ENCODE measurements around the gene AGK.

Gene AGK

GRCh38 chr7:141527076-141527475, 24.1 kb upstream of the AGK start:
- no peak for DNase-seq (ENCODE audit: low read depth)
- no peak overlapping the region for H3K4me3 ChIP-seq (ENCODE audit: low read depth, low read length)
- TF ChIP-seq POLR2A (IDR thresholded peaks at IDR 0.05; ENCODE audit: extremely low read depth, insufficient read length) (no peak), MAX (IDR thresholded peaks at IDR 0.05; ENCODE audit: low read depth, low read length) (no peak), MYC (IDR thresholded peaks at IDR 0.05; ENCODE audit: low read depth, low read length) (no peak), CTCF (IDR thresholded peaks at IDR 0.05; ENCODE audit: low read depth, low read length) (no peak)

- H3K4me3 ChIP-seq (ENCODE audit: low read depth, low read length): no peak overlapping the region
- TF ChIP-seq POLR2A (IDR thresholded peaks at IDR 0.05; ENCODE audit: extremely low read depth, insufficient read length) (no peak), CTCF (IDR thresholded peaks at IDR 0.05; ENCODE audit: low read depth, low read length) (no peak), MYC (IDR thresholded peaks at IDR 0.05; ENCODE audit: low read depth, low read length) (no peak), MAX (IDR thresholded peaks at IDR 0.05; ENCODE audit: low read depth, low read length) (no peak)
- no peak for DNase-seq (ENCODE audit: low read depth)
Observed at GRCh38 chr7:141528399-141528798, 22.8 kb upstream of the AGK start.

- TF ChIP-seq CTCF (IDR thresholded peaks at IDR 0.05; ENCODE audit: low read depth, low read length): peak; percentile 99
- TF ChIP-seq MAX (IDR thresholded peaks at IDR 0.05; ENCODE audit: low read depth, low read length): no peak
- peak; percentile 85 for DNase-seq (ENCODE audit: low read depth)
- no peak overlapping the region for H3K4me3 ChIP-seq (ENCODE audit: low read depth, low read length)
Observed at GRCh38 chr7:141533149-141533949, 17.9 kb upstream of the AGK start.

- no peak for DNase-seq (ENCODE audit: low read depth)
- H3K4me3 ChIP-seq (ENCODE audit: low read depth, low read length): no peak overlapping the region
- TF ChIP-seq CTCF (IDR thresholded peaks at IDR 0.05; ENCODE audit: low read depth, low read length) (no peak), POLR2A (IDR thresholded peaks at IDR 0.05; ENCODE audit: extremely low read depth, insufficient read length) (no peak), MYC (IDR thresholded peaks at IDR 0.05; ENCODE audit: low read depth, low read length) (no peak), MAX (IDR thresholded peaks at IDR 0.05; ENCODE audit: low read depth, low read length) (no peak)
Observed at GRCh38 chr7:141534757-141535737, 16.2 kb upstream of the AGK start.

- H3K4me3 ChIP-seq (ENCODE audit: low read depth, low read length): no peak overlapping the region
- TF ChIP-seq CTCF (IDR thresholded peaks at IDR 0.05; ENCODE audit: low read depth, low read length) (no peak), MAX (IDR thresholded peaks at IDR 0.05; ENCODE audit: low read depth, low read length) (no peak)
- DNase-seq (ENCODE audit: low read depth): no peak
Observed at GRCh38 chr7:141537906-141538305, 13.3 kb upstream of the AGK start.
